CD4-positive, alpha-beta T cell (primary cell): ENCODE data around the gene ARL13A. TPM values are rescaled to one million over a fixed set of nuclear protein-coding genes. Genes with fewer than 3 reads are reported as not detected.

ENCODE experiments used
- ATAC-seq: fragments of 200-7000 bp; cut with Tn5 transposase; one replicate; pipeline ENCODE4 v1.10.0; 2022; ENCODE audit warnings: mild to moderate bottlenecking; ENCODE audit not compliant: poor library complexity
- CTCF ChIA-PET: fragments of 350-600 bp; sonication (Branson Sonifier 250); formaldehyde crosslinking; loops from one replicate; lab custom pipeline; 2021; ENCODE audit warnings: antibody characterized with exemption, inconsistent platforms; lab: Charles Lee
- POLR2A ChIA-PET: fragments of 350-600 bp; sonication (Branson Sonifier 250); formaldehyde crosslinking; loops from one replicate; lab custom pipeline; 2021; ENCODE audit warnings: antibody characterized with exemption, inconsistent platforms; lab: Charles Lee
- DNase-seq, 14 experiments: peaks; one replicate each; pipeline ENCODE4 v3.0.0-alpha.2; 2013 to 2020; ENCODE audit warnings: mixed read lengths in 2 of 14
- H3K27ac ChIP-seq, 2 donors: one replicate each; pipeline versions ENCODE4 v1.5.1 to v1.7.0; 2013; ENCODE audit warnings: low read length in 2 of 2, low read depth in 1 of 2, mild to moderate bottlenecking in 1 of 2
- H3K27me3 ChIP-seq, 2 experiments: 1 replicate in 1 of 2; 2 replicates in 1 of 2; pipeline versions ENCODE4 v1.6.1 to v1.7.0; 2013; ENCODE audit warnings: low read length in 2 of 2, control low read depth in 1 of 2, mild to moderate bottlenecking in 1 of 2, moderate library complexity in 1 of 2; ENCODE audit not compliant: insufficient read depth in 2 of 2, control insufficient read depth in 1 of 2
- H3K36me3 ChIP-seq: one replicate; pipeline ENCODE4 v1.6.1; 2013; ENCODE audit warnings: low read length, control low read depth; ENCODE audit not compliant: insufficient read depth
- H3K4me1 ChIP-seq: one replicate; pipeline ENCODE4 v1.6.1; 2013; ENCODE audit warnings: low read length, control low read depth; ENCODE audit not compliant: insufficient read depth
- H3K4me3 ChIP-seq: one replicate; pipeline ENCODE4 v1.5.1; 2013; ENCODE audit warnings: mild to moderate bottlenecking, low read length, moderate library complexity
- H3K9me3 ChIP-seq, 2 experiments: 1 replicate in 1 of 2; 2 replicates in 1 of 2; pipeline versions ENCODE4 v1.6.1 to v1.7.0; 2013; ENCODE audit warnings: low read length in 2 of 2, mild to moderate bottlenecking in 2 of 2, control low read depth in 1 of 2, moderate library complexity in 1 of 2; ENCODE audit not compliant: control insufficient read depth in 1 of 2, insufficient read depth in 1 of 2
- H3K27ac Mint-ChIP-seq: one replicate; pipeline ENCODE4 v1.8.0; 2020; ENCODE audit warnings: mixed read lengths
- H3K27me3 Mint-ChIP-seq: one replicate; pipeline ENCODE4 v1.8.0; 2021; ENCODE audit warnings: mixed read lengths
- H3K36me3 Mint-ChIP-seq: one replicate; pipeline ENCODE4 v1.8.0; 2021; ENCODE audit warnings: low read depth, mixed read lengths
- H3K4me1 Mint-ChIP-seq: one replicate; pipeline ENCODE4 v1.8.0; 2021; ENCODE audit warnings: low read depth, mixed read lengths
- H3K4me3 Mint-ChIP-seq: one replicate; pipeline ENCODE4 v1.8.0; 2020; ENCODE audit warnings: mild to moderate bottlenecking, mixed read lengths
- H3K9me3 Mint-ChIP-seq: one replicate; pipeline ENCODE4 v1.8.0; 2020; ENCODE audit warnings: mixed read lengths
- intact Hi-C, 2 experiments: fragments of 100-400 bp; cut with DNase I in 1 of 2; cut with micrococcal nuclease in 1 of 2; formaldehyde crosslinking; loops; one replicate each; pipeline versions ENCODE4 v1.15.1 to v1.9.0; 2023 to 2025; cut with DNase I, micrococcal nuclease
- total RNA-seq, 174 experiments: library from RNA in 2 of 174; stranded (reverse) in 2 of 174; gene quantifications; one replicate each; pipeline ENCODE4 v1.2.3 and lab custom pipeline; 2021 to 2026
- TF ChIP-seq, protein P1 (sequence below): fragments of 200-600 bp; IDR thresholded peaks from one replicate; pipeline ENCODE4 v1.8.0; 2022; ENCODE audit warnings: antibody characterized with exemption, mild to moderate bottlenecking

Gene ARL13A
- total RNA-seq, 2 experiments from 2014 or later: not detected

DNA sequence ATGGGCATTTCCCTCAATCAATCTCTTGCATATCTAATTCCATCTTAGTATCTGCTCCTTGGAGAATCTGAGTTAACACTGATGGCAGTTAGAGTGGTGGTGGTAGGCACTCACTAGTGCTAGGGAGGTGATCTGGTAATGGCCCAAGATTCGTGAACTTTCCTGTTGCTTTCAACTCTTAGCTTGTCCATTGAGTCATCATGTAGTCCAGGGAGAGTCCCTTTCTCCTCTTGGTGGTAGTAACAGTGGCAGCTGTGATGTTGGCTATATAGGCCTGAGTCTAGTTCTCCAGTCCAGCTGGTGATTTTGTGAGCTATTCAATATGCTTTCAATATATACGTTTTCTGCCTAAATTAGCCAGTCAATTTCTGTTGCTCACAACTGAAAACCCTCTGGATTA lies 33.7 kb upstream of the ARL13A start:
- H3K9me3 Mint-ChIP-seq: no peaks in the 10 kb centered on the region
- no peaks in the 10 kb centered on the region for H3K27me3 Mint-ChIP-seq
- ATAC-seq (no peak), DNase-seq (no peak)
- POLR2A ChIA-PET: no interaction called here
- Histone ChIP-seq H3K4me3 (no peak overlapping the region), H3K9me3 (no peaks in the 10 kb centered on the region), H3K36me3 (no peaks in the 10 kb centered on the region), H3K27ac (no peak overlapping the region), H3K4me1 (peaks cover 3% of the 10 kb centered on the region), H3K27me3 (no peaks in the 10 kb centered on the region)
- TF ChIP-seq, protein P1, sequence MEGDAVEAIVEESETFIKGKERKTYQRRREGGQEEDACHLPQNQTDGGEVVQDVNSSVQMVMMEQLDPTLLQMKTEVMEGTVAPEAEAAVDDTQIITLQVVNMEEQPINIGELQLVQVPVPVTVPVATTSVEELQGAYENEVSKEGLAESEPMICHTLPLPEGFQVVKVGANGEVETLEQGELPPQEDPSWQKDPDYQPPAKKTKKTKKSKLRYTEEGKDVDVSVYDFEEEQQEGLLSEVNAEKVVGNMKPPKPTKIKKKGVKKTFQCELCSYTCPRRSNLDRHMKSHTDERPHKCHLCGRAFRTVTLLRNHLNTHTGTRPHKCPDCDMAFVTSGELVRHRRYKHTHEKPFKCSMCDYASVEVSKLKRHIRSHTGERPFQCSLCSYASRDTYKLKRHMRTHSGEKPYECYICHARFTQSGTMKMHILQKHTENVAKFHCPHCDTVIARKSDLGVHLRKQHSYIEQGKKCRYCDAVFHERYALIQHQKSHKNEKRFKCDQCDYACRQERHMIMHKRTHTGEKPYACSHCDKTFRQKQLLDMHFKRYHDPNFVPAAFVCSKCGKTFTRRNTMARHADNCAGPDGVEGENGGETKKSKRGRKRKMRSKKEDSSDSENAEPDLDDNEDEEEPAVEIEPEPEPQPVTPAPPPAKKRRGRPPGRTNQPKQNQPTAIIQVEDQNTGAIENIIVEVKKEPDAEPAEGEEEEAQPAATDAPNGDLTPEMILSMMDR: no peak
- peaks cover 20% of the 10 kb centered on the region for H3K4me1 Mint-ChIP-seq
- no peak overlapping the region for H3K4me3 Mint-ChIP-seq
- intact Hi-C loops: no loop called here
- H3K27ac Mint-ChIP-seq: no peak overlapping the region
- CTCF ChIA-PET: no interaction called here
- H3K36me3 Mint-ChIP-seq: no peaks in the 10 kb centered on the region

DNA sequence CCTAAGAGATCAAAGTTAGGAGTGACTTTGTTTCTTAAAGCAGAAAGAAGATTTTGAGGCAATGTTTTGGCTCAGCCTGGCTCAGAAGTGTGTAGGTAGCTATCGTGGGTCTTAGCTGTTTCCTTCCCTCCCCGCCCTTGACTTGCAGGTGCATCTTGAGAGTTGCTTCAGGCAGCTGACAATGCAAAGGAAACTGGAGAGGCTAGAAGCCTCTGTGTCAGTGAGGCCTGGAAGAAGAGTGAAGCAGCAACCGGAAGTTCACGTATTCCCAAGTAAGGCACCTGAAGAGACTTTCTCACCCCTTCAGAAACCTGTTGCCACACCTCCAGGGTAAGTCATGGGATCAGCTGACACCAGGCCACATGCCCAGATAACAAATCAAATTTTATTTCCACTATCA lies 30.2 kb upstream of the ARL13A start:
- H3K36me3 ChIP-seq: no peaks in the 10 kb centered on the region
- H3K4me1 ChIP-seq: peaks cover 3% of the 10 kb centered on the region
- peaks cover 14% of the 10 kb centered on the region for H3K4me1 Mint-ChIP-seq
- ATAC-seq: peak; percentile 48
- no peaks in the 10 kb centered on the region for H3K9me3 ChIP-seq
- no peaks in the 10 kb centered on the region for H3K27me3 ChIP-seq
- peak in 4 of 14 experiments; percentile 6 to 27 (median 16) for DNase-seq
- H3K27me3 Mint-ChIP-seq: no peaks in the 10 kb centered on the region
- no peak overlapping the region for H3K4me3 ChIP-seq
- POLR2A ChIA-PET: interaction anchor here (0.7 to 1.3 kb wide), 2 partner anchors 10 to 14 kb away, joined by 4 read pairs; partner anchors contain the start of gene XKRX
- H3K27ac ChIP-seq: no peak overlapping the region
- peak overlapping the region; percentile 89 for H3K27ac Mint-ChIP-seq
- no peaks in the 10 kb centered on the region for H3K36me3 Mint-ChIP-seq
- intact Hi-C loops: no loop called here
- TF ChIP-seq, protein P1: no peak
- H3K9me3 Mint-ChIP-seq: no peaks in the 10 kb centered on the region
- no peak overlapping the region for H3K4me3 Mint-ChIP-seq
- CTCF ChIA-PET: no interaction called here

DNA sequence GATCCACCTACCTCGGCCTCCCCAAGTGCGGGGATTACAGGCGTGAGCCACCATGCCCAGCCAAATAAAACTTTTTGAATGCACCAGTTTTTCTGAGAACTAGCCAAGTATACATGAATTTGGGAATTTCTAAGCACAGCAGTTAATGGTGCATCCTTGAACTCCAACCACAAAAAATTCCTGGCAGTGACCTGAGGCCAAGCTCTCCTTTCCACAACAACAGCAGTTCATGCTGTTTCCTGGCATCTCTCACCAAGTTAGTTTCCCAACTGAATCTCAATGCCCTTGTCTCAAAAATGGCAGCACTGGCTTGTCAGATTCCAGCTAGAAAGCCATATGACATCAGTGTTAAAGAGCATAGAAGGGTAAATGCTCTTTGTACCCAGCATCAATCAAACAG lies 24.9 kb upstream of the ARL13A start:
- POLR2A ChIA-PET: no interaction called here
- intact Hi-C loops: no loop called here
- Histone ChIP-seq H3K4me1 (no peaks in the 10 kb centered on the region), H3K36me3 (no peaks in the 10 kb centered on the region), H3K27ac (no peak overlapping the region), H3K9me3 (no peaks in the 10 kb centered on the region), H3K27me3 (no peaks in the 10 kb centered on the region), H3K4me3 (no peak overlapping the region)
- H3K27ac Mint-ChIP-seq: no peak overlapping the region
- H3K36me3 Mint-ChIP-seq: no peaks in the 10 kb centered on the region
- no peaks in the 10 kb centered on the region for H3K27me3 Mint-ChIP-seq
- H3K4me1 Mint-ChIP-seq: peaks cover 2% of the 10 kb centered on the region
- CTCF ChIA-PET: no interaction called here
- DNase-seq: no peak
- TF ChIP-seq, protein P1: no peak
- no peaks in the 10 kb centered on the region for H3K9me3 Mint-ChIP-seq
- no peak overlapping the region for H3K4me3 Mint-ChIP-seq
- no peak for ATAC-seq
